RCC 7860 (cell line): ENCODE data around the gene MAML2.
"Not testable (repeated sequence)": the region's sequence is repeated elsewhere in the genome, so short reads cannot be mapped to it uniquely, and the experiment has no call there.

Experiments
- DNase-seq: peaks from one replicate; pipeline ENCODE4 v3.0.0-alpha.2; 2015; ENCODE audit warnings: low spot score
- FAIRE-seq: peaks from 2 replicates; lab custom pipeline; 2012; peaks lifted over from hg19 to GRCh38; lab: Jason Lieb, UNC

The MAML2 gene

DNA sequence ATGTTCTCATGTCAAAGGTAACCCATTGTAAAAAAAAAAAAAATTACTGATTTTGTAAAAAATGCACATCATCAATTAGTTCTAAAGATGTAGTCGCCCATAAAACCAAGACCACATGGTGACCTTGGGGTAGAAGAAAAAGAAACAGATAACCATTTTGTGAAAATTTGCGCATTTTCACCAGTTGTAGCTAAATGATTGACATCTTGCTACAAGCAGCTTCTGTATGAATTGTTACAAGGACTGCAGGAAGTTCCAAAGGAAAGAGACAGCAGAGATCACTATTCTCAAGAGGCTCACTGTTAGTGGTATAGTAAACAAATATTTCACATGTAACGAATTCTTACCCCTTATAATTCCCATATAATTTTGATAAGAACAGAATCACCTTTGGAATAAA, 48.7 kb downstream of the MAML2 start:
- DNase-seq, result no peak
- no peak for FAIRE-seq

DNA sequence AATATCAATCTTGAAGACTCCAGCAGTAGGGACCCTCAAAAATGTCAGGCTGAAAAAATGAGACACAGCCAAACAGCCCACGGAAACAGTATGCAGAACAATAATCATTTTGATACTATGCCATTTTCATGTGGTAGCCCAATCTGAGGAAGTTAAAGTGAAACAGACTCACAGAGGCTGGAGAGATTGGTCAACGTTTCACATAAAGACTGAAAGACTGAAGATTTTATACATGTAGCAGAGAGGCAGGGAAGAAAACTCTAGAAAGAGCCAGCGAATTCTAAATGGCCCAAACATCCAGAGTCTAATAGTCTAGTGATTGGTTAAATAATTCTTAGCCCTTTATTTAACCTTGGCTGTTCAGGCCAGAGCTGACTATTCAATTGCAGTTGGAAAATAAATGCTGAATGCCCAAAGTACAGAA, 49.4 kb downstream of the MAML2 start:
- no peak for FAIRE-seq
- no peak for DNase-seq

DNA sequence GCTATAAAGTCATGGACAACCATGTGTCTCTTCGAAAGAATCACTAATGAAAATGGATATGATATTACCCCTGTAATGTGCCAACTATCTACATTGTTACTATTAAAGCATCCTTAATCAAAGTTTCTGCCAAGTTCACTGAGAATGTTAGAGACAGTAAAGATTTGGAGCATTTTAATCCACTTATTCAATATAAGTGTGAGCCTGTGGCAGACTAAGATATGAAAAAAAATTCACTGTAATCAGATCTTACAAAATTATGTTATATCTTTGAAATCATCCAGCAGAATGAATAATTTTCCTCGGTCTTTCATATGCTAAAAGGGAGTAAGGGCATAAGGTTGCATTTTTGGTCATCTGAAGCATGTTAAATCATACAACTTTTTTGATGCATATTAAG, 49.9 kb downstream of the MAML2 start:
- FAIRE-seq, result no peak
- DNase-seq, result no peak

DNA sequence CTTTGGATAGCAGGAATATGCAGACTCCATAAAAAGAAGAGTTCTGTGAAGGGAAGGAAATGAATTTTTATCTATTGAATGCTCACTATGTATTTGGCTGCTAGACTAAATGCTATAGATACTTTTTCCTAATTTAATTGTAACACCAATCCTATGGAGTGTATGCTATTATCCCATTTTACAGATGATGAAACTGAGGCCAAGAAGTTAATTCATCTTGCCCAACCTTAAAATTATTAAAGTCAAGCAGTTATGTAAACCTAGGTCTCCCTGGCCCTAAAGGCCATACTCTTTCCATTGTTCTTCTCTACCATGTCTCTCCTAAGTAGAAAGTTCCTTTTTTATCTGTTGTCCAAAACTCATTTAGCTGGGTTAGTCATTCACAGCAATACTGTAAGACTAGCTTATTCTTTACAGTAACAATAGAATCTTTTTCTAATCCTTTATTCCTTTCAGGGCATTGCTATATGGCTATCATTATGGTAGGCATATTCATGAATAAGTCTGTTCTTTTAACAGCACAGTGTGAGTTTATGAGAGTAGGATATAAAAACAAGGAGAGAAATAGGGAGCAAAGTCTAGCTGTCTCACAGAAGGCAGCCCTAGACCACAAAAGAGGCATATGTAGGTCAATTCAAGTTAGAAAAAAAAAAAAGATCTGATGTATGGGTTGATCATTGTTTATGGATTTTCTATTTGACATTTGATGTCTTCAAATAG, 50.5 kb downstream of the MAML2 start:
- no peak for DNase-seq
- no peak for FAIRE-seq

DNA sequence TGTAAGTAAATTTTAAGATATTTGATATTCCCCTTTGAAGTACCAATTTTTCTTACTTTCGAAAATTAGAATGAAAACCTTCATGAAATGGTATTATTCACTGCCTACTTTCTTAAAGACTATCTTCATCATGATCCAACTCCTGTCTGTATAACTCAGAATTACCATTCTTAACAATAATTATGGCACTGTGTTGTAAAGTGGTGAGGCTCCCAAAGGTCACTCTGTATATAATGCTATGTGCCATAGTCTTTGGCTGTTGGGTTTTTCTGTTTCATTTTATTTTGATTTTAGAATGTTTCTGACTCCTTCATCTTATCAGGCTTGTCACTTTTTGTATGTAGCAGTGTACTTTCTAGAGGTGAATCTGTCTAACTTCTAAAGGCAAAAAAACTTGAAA, 52.4 kb downstream of the MAML2 start:
- DNase-seq (no peak), FAIRE-seq (no peak)

DNA sequence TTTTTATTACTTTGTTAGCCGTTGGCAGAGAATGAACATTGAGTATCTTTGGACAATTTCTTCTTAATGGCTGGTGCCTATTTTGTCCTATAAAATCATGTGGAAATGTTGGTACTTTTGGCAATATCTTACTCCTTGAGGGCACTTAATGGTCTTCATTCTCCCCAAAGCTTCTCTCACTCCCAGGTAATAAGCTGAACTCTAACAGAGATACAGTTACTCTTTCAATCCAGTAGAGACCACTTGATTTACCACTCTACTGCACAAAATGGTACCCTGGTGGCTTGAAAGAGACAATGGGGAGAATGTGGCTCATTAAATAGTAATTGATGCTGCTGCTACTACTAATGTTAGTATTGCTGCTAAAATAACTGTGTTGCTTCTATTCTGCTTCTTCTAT, 53.0 kb downstream of the MAML2 start:
- DNase-seq, result no peak
- FAIRE-seq, result no peak

DNA sequence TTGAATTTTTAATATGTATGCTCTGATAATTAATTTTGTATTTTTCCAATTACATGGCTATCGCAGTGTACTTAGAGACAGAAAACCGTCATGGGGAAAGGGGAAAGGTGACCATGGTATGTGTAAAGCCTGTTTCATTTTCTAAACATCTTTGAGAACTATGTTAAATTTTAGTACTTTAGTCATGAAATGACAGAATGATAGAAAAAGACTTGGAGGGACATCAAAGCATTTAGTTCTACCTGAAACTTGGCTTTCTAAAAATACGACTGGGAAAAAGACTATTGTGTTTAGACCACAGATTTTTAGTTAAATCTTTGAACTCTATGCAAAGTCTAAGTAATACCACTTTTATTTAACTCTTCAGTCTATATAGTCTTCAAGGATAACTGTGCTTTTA, 54.1 kb downstream of the MAML2 start:
- no peak for DNase-seq
- no peak for FAIRE-seq

DNA sequence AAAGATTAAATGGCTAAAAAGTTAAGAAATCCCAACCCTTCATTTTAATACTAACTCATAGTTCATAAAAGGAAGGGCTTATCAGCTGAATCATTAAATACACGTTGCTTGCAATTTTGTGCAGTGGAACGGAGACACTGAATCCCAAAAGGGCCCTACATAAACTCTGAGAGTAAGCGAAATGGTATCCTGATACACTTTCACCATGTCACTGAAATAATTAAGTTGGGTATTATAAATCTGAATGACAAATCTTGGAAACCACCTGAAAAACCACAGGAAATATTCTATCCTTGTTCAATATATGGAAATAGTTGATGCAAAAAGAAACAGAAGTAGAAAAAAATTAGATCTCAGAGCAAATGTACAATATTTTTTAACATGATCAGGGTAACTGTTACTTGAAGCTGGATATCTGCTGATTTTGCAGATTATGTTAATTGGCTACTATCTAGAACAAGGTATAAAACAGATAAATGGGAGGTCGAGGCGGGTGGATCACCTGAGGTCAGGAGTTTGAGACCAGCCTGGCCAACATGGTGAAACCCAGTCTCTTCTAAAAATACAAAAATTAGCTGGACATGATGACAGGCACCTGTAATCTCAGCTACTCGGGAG, 55.1 kb downstream of the MAML2 start:
- FAIRE-seq (no peak), DNase-seq (peak; percentile 34)

DNA sequence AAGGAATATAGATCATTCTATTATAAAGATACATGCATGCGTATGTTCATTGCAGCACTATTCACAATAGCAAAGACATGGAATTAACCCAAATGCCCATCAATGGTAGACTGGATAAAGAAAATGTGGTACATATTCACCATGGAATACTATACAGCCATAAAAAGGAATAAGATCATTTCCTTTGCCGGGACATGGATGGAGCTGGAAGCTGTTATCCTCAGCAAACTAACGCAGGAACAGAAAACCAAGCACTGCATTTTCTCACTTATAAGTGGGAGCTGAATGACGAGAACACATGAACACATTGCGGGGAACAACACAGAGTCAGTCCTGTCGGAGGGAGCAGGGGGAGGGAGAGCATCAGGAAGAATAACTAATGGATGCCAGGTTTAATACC, 57.0 kb downstream of the MAML2 start:
- not testable (repeated sequence) for FAIRE-seq, DNase-seq

DNA sequence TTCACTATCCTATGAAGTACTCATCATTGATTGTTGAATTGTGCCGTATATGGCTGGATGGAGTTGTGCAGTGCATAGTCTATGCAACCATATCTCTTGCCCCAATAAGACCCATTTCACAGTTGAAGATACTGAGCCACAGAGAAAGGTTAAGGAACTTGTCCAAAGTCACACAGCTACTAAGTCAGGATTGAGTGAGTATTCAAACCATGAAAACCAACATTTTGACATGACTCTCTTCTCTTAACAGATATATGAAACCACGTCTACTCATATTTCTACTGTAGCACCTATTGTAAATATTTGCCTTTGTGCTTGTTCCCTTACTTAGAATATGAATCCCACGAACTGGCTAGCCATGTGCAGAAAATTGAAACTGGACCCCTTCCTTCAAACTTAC, 58.1 kb downstream of the MAML2 start:
- FAIRE-seq (no peak), DNase-seq (no peak)

DNA sequence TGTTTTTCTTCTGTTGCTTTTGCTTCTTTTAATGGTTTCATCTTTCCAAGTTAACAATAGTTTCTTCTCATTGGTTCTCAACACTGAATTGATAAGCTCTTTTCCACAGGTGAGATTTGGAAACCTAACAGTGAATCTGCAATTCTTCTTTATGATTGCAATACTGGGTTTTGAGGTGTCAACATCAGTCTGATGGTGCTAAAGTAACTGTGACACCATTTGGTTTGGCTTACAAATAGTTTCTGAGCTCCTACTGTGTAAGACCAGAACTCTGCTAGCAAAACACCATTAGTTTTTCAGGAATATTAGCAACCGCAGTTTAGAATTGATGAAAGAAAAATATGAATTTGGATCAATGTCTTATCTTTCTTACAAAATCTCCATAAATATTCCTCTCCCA, 58.6 kb downstream of the MAML2 start:
- no peak for FAIRE-seq
- DNase-seq, result no peak

DNA sequence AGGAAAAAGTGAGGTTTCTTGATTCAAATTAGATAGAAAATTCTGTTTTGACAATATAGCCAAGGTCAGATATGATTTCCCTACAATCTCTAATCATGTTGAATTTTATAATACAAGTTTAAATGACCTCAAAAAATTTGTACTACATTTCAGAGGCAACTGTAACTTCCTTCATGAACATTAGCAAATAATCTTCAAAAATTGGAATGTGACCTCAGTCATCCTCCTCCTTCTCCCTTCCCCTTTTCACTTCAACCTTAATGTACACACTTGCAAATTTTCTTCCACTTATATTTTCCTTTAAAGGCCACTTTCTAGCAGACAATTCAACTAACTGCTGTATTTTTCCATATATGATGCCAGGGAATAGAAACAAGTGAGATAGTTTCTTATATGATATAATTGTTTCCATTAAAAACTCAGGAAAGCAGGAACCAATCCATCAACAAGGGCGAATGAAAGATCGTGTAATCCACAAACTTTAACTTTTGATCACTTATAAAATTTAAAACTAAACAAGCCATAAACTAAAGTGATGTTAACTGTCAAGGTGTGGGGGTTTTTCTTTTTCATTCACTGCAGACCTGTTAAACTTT, 60.3 kb downstream of the MAML2 start:
- FAIRE-seq, result no peak
- no peak for DNase-seq

DNA sequence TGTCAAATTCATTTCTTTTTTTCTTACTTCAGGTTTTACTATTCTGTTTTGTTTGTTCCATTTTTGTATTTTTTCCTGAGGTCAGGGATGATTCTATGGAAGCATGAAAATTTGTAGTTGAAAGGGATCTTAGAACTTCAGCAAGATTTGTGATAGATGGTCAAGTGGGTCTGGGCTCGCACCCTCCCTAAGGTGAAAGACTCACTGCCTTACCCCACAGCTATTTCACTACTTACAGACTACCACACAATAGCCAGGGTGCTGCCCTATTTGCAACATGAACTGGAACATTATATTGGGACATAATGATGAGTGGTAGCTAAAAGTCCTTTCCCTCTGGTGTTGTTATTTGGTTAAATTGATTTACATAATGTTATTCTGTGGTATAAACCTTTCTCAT, 62.6 kb downstream of the MAML2 start:
- FAIRE-seq, result no peak

DNA sequence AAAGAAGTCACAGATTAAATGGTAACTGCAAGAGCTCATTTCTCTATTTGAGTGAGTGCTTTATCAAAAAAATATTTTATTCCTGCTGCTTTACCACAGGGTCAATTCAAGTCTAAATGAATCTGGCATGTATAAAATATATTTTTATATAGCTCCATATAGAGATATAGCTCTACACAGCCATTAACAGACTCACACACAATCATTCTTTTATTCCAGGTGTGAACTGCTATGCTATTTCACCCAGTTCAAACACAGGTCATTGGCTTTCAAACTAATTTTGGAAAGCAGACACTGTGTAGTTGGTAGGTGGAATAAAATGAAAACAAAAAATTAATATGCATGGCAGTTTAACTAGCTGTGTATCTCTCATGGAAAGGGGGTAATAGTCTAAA, 63.1 kb downstream of the MAML2 start:
- no peak for FAIRE-seq
- DNase-seq, result no peak

More for the DNA sequence above, 62.6 kb downstream of the MAML2 start:
- no peak for DNase-seq

DNA sequence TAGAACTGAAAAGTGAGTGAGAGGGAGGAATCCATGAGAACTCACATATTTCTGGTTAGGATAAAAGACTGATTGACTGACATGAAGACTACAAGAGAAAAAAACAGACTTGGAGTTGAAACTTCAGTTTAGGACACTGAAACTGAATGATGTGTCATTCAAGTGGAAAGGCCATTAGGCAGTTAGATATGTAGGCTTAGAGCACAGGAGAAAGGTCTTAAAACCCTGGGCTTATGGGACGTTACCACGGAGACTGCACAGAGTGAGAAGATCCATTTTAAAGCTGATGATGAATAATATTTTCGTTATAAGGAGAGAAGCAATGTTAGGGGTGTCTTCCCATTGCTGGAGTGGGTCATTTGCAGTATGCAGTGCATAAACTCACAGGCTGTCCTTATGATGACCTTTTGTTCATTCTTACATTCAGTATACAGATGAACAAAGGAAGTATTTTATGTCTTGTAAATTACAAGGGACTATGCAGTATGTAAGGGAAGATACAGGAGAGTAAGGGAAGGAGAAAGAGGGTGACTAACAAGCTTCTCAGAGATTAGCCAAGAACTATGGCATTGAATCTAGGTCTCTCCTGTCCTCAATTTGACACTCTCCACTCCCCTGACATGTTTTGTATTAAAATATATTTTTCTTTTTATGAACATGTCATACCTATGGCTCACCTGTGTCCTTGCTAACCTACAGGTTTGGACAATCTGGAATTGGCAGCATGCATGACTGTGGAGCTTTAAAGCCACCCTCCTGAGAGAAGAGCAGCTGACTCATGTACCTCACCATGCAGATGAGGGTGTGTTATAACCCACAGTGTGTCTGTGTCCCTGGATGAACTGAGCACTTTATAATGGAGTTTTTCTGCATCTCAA, 63.7 kb downstream of the MAML2 start:
- DNase-seq (peak; percentile 28), FAIRE-seq (peak; percentile 65)

DNA sequence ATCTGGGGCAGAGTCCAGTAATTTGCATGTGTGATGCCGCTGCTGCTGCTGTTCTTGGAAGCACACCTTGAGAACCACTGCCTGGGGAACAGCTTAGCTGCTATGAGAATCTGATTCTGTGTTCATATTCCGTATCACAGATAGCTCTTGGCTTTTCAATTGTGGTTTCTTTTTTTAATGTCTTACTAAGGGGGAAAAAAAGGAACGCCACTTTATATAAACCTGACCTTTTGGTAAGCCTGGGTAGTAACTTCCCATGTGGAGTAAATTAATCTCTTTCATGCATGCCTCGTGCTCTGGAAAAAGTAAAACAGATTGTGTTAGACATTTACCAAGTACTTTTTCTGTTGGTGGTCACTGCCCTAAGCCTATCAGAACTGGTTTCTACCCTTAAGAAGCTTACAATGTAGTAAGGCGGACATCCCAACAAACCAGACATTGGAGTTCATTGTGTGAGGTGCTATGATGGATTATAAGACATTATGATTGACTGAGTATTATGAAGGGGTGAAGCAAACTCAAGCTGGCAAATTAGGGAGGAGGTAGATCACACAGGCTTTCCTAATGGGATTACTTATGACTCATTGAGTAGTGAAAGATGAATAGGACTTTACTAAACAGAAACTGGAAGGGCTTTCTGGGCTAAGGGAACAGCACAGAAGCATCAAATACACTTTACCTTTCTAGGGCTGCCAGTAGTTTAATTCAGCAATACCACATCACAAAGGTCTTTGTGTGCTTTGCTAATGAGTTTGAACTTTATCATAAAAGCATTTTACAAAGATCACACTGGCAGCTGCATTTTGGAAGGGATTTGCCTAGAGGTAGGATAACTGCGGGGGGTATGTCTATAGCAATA, 64.7 kb downstream of the MAML2 start:
- FAIRE-seq (no peak), DNase-seq (no peak)

DNA sequence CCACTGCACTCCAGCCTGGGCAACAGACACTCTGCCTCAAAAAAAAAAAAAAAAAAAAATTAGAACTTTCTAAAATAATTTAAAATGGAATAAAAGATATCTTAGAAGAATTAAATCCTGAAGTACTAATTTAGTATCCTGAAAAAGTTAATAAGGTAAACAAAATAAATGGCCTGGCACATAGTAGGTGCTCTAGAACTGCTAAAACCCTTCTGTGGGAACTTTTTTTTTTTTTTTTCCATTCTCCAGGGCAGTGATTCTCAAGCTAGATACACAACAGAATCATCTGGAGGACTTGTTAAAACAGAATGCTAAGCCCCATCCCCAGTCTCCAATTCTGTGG, 65.3 kb downstream of the MAML2 start:
- DNase-seq (no peak), FAIRE-seq (no peak)

DNA sequence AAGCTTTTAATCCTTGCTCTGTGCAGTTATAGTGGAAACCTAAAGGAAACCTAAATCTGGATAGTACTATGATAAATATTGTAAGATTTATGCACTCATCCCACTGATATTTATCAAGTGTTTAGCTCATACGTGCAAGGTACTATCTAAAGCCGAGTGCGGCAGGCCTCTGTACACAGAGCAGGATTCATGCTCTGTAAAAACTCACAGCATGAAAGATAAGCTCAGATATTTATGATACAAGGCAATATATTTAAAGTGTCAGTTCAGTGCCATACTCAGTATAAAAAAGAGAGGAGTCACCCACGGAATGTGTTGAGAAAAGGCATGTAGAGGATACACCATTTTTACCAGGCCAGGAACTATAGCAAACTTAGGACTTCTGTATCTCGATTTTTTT, 66.2 kb downstream of the MAML2 start:
- no peak for DNase-seq
- FAIRE-seq, result no peak

DNA sequence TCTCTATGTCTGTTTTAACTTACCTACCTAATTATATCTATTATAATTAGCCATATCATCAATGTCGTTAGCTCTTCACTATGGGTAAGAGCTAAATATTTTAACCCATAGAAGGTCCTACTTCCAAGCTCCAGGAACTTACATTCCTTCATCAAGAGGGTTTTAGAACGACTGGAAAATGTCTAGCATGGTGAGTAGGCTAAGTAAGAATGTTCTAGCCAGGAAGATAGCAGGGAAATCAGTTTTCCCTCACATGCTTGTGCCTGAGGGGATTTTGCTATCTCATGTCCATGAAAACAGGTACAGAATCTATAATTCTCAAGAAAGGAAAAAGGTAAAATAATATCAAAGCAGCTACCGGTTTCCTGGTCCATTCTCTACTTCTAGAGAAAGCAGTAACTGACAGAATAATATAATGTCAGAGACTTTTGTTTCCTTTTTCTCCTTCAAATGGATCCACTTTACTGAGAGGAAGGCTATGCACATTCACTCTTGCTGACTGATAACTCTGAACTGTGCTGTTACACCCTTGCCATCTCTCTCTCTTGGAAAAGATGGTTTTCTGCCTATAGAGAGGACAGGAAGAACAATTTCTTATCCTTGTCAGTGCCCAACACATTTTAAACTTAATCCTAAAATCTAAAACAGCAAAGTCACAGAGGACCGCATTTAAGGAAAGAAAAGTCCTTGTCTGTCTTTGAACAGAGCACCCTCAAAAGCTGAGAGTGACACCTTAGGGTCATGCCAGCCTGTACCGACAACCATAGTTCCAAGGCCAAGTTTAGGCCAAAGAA, 67.0 kb downstream of the MAML2 start:
- no peak for DNase-seq
- no peak for FAIRE-seq

DNA sequence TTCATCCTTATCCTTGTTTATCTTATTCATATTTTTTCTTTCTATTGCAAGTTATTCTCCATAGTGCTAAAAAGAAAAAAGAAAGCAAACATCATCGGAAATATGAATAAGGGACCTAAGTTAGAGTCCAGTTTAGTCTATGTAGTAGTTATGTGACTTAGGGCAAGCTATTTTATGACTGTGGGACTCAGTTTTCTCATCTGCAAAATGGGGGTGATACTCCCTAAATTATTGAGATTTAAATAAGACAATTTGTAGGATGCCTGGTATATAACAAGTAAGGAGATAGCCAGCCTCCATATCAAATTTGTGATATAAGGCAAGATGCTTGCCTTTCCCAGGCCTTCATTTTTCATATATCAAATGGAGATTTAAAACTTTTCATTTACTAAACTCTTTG, 69.5 kb downstream of the MAML2 start:
- no peak for FAIRE-seq
- no peak for DNase-seq
